HEK293T (cell line): ENCODE results near the gene RTN1.

Experiments used
- CTCF ChIA-PET: fragments of 350-600 bp; formaldehyde crosslinking; extraction: SDS; loops from one replicate; lab custom pipeline; 2021; ENCODE audit warnings: antibody characterized with exemption, inconsistent platforms; lab: Yijun Ruan, JAX
- POLR2A ChIA-PET: fragments of 350-600 bp; formaldehyde crosslinking; extraction: SDS; loops from one replicate; lab custom pipeline; 2020; ENCODE audit warnings: antibody characterized with exemption, inconsistent platforms; lab: Yijun Ruan, JAX
- DNase-seq: peaks from one replicate; pipeline ENCODE4 v3.0.0; 2012; ENCODE audit warnings: mixed read lengths; ENCODE audit errors: extremely low spot score
- ARNT ChIP-seq: fragments of 450-650 bp; IDR thresholded peaks from 2 replicates; pipeline ENCODE4 v1.6.1; 2017; ENCODE audit warnings: mild to moderate bottlenecking
- BHLHE40 ChIP-seq: fragments of 450-650 bp; IDR thresholded peaks from 2 replicates; pipeline ENCODE4 v1.6.1; 2016; ENCODE audit warnings: mild to moderate bottlenecking, moderate library complexity, borderline replicate concordance
- CTBP1 ChIP-seq: fragments of 450-650 bp; IDR thresholded peaks from 2 replicates; pipeline ENCODE4 v1.6.1; 2016; ENCODE audit warnings: borderline replicate concordance
- ELF4 ChIP-seq: fragments of 450-650 bp; IDR thresholded peaks from 2 replicates; pipeline ENCODE4 v1.6.1; 2017; ENCODE audit warnings: antibody characterized with exemption
- FOXA1 ChIP-seq: fragments of 450-650 bp; IDR thresholded peaks from 2 replicates; pipeline ENCODE4 v1.6.1; 2016; ENCODE audit warnings: mild to moderate bottlenecking
- FOXK2 ChIP-seq: fragments of 450-650 bp; IDR thresholded peaks from 2 replicates; pipeline ENCODE4 v1.6.1; 2016; ENCODE audit warnings: mild to moderate bottlenecking
- FOXM1 ChIP-seq: fragments of 450-650 bp; IDR thresholded peaks from 2 replicates; pipeline ENCODE4 v1.6.1; 2017; ENCODE audit warnings: mild to moderate bottlenecking, borderline replicate concordance
- HDGF ChIP-seq: fragments of 450-650 bp; IDR thresholded peaks from 2 replicates; pipeline ENCODE4 v1.6.1; 2017; ENCODE audit warnings: antibody characterized with exemption, borderline replicate concordance
- L3MBTL2 ChIP-seq: fragments of 450-650 bp; conservative IDR thresholded peaks from 2 replicates; pipeline ENCODE4 v1.6.1; 2016; ENCODE audit warnings: mild to moderate bottlenecking
- LEF1 ChIP-seq: fragments of 450-650 bp; IDR thresholded peaks from 2 replicates; pipeline ENCODE4 v1.6.1; 2017; ENCODE audit warnings: mild to moderate bottlenecking, borderline replicate concordance
- NFRKB ChIP-seq: fragments of 450-650 bp; IDR thresholded peaks from 2 replicates; pipeline ENCODE4 v1.6.1; 2016; ENCODE audit warnings: mild to moderate bottlenecking, moderate library complexity
- PKNOX1 ChIP-seq: fragments of 450-650 bp; IDR thresholded peaks from 2 replicates; pipeline ENCODE4 v1.6.1; 2016
- SP1 ChIP-seq: fragments of 450-650 bp; IDR thresholded peaks from 2 replicates; pipeline ENCODE4 v1.6.1; 2017
- SUZ12 ChIP-seq: fragments of 450-650 bp; IDR thresholded peaks from 2 replicates; pipeline ENCODE4 v1.6.1; 2016; ENCODE audit warnings: mild to moderate bottlenecking
- TARDBP ChIP-seq: fragments of 450-650 bp; IDR thresholded peaks from 2 replicates; pipeline ENCODE4 v1.6.1; 2016
- ZNF384 ChIP-seq: fragments of 450-650 bp; IDR thresholded peaks from 2 replicates; pipeline ENCODE4 v1.6.1; 2016

The RTN1 gene

GRCh38 chr14:59829469-59830337, 40.9 kb downstream of the RTN1 start:
- POLR2A ChIA-PET = no interaction called here
- DNase-seq = no peak
- TF ChIP-seq TARDBP = no peak
- no peak for TF ChIP-seq LEF1
- TF ChIP-seq ARNT = no peak
- TF ChIP-seq NFRKB = no peak
- no peak for TF ChIP-seq SUZ12
- no peak for TF ChIP-seq HDGF
- TF ChIP-seq PKNOX1 = no peak
- TF ChIP-seq ELF4 = no peak
- TF ChIP-seq FOXM1 = no peak
- no peak for TF ChIP-seq SP1
- no peak for TF ChIP-seq FOXK2
- TF ChIP-seq CTBP1 = no peak
- no peak for TF ChIP-seq ZNF384
- no peak for TF ChIP-seq L3MBTL2
- TF ChIP-seq BHLHE40 = no peak
- no peak for TF ChIP-seq FOXA1
- CTCF ChIA-PET = no interaction called here

- CTCF ChIA-PET = no interaction called here
- POLR2A ChIA-PET = no interaction called here
- DNase-seq = no peak
- no peak for TF ChIP-seq ARNT
- no peak for TF ChIP-seq TARDBP
- TF ChIP-seq L3MBTL2 = no peak
- no peak for TF ChIP-seq FOXK2
- no peak for TF ChIP-seq SUZ12
- TF ChIP-seq CTBP1 = no peak
- no peak for TF ChIP-seq SP1
- TF ChIP-seq HDGF = no peak
- TF ChIP-seq FOXM1 = no peak
- TF ChIP-seq BHLHE40 = no peak
- no peak for TF ChIP-seq ELF4
- no peak for TF ChIP-seq FOXA1
- no peak for TF ChIP-seq NFRKB
Measured at GRCh38 chr14:59828276-59828675, 42.3 kb downstream of the RTN1 start.

- POLR2A ChIA-PET = no interaction called here
- CTCF ChIA-PET = no interaction called here
- no peak for TF ChIP-seq SUZ12
- TF ChIP-seq ARNT = no peak
- TF ChIP-seq FOXK2 = no peak
- TF ChIP-seq CTBP1 = no peak
- no peak for TF ChIP-seq ELF4
- no peak for TF ChIP-seq LEF1
- TF ChIP-seq L3MBTL2 = no peak
- no peak for TF ChIP-seq FOXM1
- no peak for TF ChIP-seq BHLHE40
- no peak for TF ChIP-seq SP1
- TF ChIP-seq FOXA1 = no peak
- TF ChIP-seq TARDBP = no peak
- TF ChIP-seq ZNF384 = no peak
- TF ChIP-seq NFRKB = no peak
- no peak for TF ChIP-seq HDGF
- no peak for DNase-seq
Measured at GRCh38 chr14:59827401-59827800, 43.2 kb downstream of the RTN1 start.

- no peak for DNase-seq
- ChIA-PET CTCF (no interaction called here), POLR2A (no interaction called here)
- TF ChIP-seq NFRKB (no peak), BHLHE40 (no peak), ZNF384 (no peak), PKNOX1 (no peak)
Measured at GRCh38 chr14:59826150-59826549, 44.4 kb downstream of the RTN1 start.

GRCh38 chr14:59823179-59823578, 47.4 kb downstream of the RTN1 start:
- no peak for DNase-seq
- TF ChIP-seq CTBP1 (no peak), BHLHE40 (no peak), FOXM1 (no peak), SP1 (no peak), NFRKB (no peak), PKNOX1 (no peak), ZNF384 (no peak), SUZ12 (no peak), L3MBTL2 (no peak)
- POLR2A ChIA-PET = no interaction called here
- CTCF ChIA-PET = no interaction called here

- CTCF ChIA-PET = no interaction called here
- no peak for DNase-seq
- TF ChIP-seq SUZ12 = no peak
- TF ChIP-seq ELF4 = no peak
- no peak for TF ChIP-seq LEF1
- TF ChIP-seq NFRKB = no peak
- TF ChIP-seq PKNOX1 = no peak
- no peak for TF ChIP-seq SP1
- TF ChIP-seq FOXM1 = no peak
- no peak for TF ChIP-seq L3MBTL2
- TF ChIP-seq ARNT = no peak
- TF ChIP-seq FOXK2 = no peak
- no peak for TF ChIP-seq HDGF
- no peak for TF ChIP-seq FOXA1
- no peak for TF ChIP-seq TARDBP
- TF ChIP-seq CTBP1 = no peak
- no peak for TF ChIP-seq BHLHE40
- no peak for TF ChIP-seq ZNF384
- POLR2A ChIA-PET = no interaction called here
Measured at GRCh38 chr14:59819446-59820088, 51.0 kb downstream of the RTN1 start.
